ENCODE data around the gene HSPH1.

- TF ChIP-seq CTCF (IDR thresholded peaks at IDR 0.05; ENCODE audit: control extremely low read depth in 1 of 3, insufficient read depth in 1 of 3, low read depth in 1 of 3, low read length in 3 of 3) (no peak), POU5F1 (IDR thresholded peaks at IDR 0.05; ENCODE audit: low read depth, low read length) (no peak), BRCA1 (IDR thresholded peaks at IDR 0.05; ENCODE audit: low read depth, low read length) (no peak), CHD2 (IDR thresholded peaks at IDR 0.05; ENCODE audit: low read length) (no peak), EGR1 (IDR thresholded peaks at IDR 0.05; ENCODE audit: borderline replicate concordance, low read depth, low read length) (no peak), EZH2 (IDR thresholded peaks at IDR 0.05; ENCODE audit: low read depth, low read length, severe bottlenecking) (no peak), YY1 (IDR thresholded peaks at IDR 0.05; ENCODE audit: low read depth, low read length) (no peak), POLR2AphosphoS5 (IDR thresholded peaks at IDR 0.05; ENCODE audit: low read depth, low read length) (no peak), USF2 (IDR thresholded peaks at IDR 0.05; ENCODE audit: low read length) (no peak), SUZ12 (IDR thresholded peaks at IDR 0.05; ENCODE audit: low read length) (no peak), POLR2A (IDR thresholded peaks at IDR 0.05; ENCODE audit: control extremely low read depth in 1 of 2, low read depth in 2 of 2, low read length in 2 of 2) (no peak)
Measured at GRCh38 chr13:31168736-31169135, 7.0 kb upstream of the HSPH1 start.

All from H1 (cell line).